ENCODE measurements around the gene NT5E. TPM values are rescaled to one million over a fixed set of nuclear protein-coding genes. Genes with fewer than 3 reads are reported as not detected.
"Not testable (repeated sequence)": the region's sequence is repeated elsewhere in the genome, so short reads cannot be mapped to it uniquely, and the experiment has no call there.

The NT5E gene
- total RNA-seq, 1 donor from 2014 or later: 47.1 TPM

DNA sequence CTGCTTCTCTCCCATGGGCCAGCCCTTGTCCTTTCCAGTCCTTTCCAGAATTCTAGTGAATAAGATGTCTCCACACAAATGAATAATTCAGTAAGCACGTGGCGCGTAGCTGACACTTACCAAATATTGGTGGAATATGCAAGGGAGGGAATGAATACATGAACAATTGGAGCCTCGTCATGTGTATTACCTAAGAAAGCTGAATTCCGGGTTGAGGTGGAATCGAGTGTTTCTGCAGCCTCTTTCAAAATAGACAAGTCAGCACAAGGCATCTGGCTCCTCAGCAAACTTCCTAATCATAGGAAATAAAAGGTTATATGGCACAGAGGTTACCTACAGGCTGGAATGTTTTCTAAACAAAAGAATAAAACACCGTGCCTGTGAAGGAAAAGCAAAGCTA lies 47.0 kb upstream of the NT5E start:
- Mint-ChIP-seq H3K4me3 (ENCODE audit: unreplicated experiment) (no peak overlapping the region), H3K36me3 (ENCODE audit: low read depth, unreplicated experiment) (no peaks in the 10 kb centered on the region), H3K9me3 (ENCODE audit: unreplicated experiment) (no peaks in the 10 kb centered on the region), H3K27me3 (ENCODE audit: unreplicated experiment) (peaks cover 5% of the 10 kb centered on the region), H3K27ac (ENCODE audit: unreplicated experiment) (peak overlapping the region; percentile 90), H3K4me1 (ENCODE audit: unreplicated experiment) (peaks cover 45% of the 10 kb centered on the region)
- no peak for DNase-seq (ENCODE audit: low spot score)
- TF ChIP-seq, protein P1, sequence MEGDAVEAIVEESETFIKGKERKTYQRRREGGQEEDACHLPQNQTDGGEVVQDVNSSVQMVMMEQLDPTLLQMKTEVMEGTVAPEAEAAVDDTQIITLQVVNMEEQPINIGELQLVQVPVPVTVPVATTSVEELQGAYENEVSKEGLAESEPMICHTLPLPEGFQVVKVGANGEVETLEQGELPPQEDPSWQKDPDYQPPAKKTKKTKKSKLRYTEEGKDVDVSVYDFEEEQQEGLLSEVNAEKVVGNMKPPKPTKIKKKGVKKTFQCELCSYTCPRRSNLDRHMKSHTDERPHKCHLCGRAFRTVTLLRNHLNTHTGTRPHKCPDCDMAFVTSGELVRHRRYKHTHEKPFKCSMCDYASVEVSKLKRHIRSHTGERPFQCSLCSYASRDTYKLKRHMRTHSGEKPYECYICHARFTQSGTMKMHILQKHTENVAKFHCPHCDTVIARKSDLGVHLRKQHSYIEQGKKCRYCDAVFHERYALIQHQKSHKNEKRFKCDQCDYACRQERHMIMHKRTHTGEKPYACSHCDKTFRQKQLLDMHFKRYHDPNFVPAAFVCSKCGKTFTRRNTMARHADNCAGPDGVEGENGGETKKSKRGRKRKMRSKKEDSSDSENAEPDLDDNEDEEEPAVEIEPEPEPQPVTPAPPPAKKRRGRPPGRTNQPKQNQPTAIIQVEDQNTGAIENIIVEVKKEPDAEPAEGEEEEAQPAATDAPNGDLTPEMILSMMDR (IDR thresholded peaks at IDR 0.05; ENCODE audit: unreplicated experiment): no peak

DNA sequence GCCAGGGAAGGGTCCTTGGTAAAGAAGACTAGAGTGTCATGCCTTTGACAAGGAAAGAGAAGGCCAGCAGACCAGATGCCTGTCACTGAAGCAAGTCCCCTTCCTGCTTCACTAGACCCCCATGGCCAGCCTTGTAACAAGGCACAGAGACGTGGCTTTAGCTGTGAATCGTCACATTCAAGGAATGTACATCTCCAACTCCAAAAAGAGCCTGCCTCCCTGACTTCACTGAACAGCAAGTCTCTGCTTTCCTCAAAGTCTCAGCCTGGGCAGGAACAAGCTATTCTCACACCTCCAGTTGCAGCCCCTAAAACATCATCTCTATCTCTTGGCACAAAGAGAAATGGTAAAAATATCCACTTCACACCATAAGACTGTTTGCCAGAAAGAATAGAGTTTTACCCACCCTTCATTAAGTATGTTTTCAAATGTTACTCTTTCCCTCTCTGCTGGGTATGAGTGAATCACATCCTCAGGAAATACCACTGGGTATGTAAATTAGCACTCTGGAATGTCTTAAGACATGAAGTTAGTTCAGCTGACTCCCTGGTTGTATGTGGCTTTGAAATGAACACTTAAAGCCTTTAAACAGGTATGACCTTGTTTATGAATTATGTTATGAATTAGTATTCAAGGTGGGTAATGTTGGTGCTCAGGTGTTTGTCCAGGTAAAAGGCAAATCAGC lies 46.4 kb upstream of the NT5E start:
- Mint-ChIP-seq H3K27me3 (ENCODE audit: unreplicated experiment) (peaks cover 5% of the 10 kb centered on the region), H3K27ac (ENCODE audit: unreplicated experiment) (peak overlapping the region; percentile 90), H3K4me3 (ENCODE audit: unreplicated experiment) (no peak overlapping the region), H3K36me3 (ENCODE audit: low read depth, unreplicated experiment) (no peaks in the 10 kb centered on the region), H3K4me1 (ENCODE audit: unreplicated experiment) (peaks cover 45% of the 10 kb centered on the region), H3K9me3 (ENCODE audit: unreplicated experiment) (no peaks in the 10 kb centered on the region)
- no peak for DNase-seq (ENCODE audit: low spot score)
- TF ChIP-seq, protein P1 (IDR thresholded peaks at IDR 0.05; ENCODE audit: unreplicated experiment): no peak

DNA sequence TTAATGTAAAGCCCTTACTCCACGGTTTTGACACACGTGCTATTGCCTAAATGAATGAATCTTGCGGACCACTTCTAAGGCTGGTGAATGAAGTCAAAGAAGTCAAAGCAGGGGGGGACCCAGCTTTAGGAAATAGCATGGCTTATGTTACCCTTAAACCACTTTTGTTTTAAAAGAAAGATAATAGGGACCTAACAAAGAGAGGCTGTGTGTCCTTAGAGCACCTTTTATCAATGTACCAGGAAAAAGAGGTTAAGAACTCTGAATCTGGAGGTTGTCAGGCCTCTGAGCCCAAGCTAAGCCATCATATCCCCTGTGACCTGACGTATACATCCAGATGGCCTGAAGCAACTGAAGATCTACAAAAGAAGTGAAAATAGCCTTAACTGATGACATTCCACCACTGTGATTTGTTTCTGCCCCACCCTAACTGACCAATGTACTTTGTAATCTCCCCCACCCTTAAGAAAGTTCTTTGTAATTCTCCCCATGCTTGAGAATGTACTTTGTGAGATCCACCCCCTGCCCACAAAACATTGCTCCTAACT lies 45.8 kb upstream of the NT5E start:
- H3K27ac Mint-ChIP-seq (ENCODE audit: unreplicated experiment): peak overlapping the region; percentile 74
- H3K9me3 Mint-ChIP-seq (ENCODE audit: unreplicated experiment); DNase-seq (ENCODE audit: low spot score); H3K4me3 Mint-ChIP-seq (ENCODE audit: unreplicated experiment); H3K27me3 Mint-ChIP-seq (ENCODE audit: unreplicated experiment); H3K36me3 Mint-ChIP-seq (ENCODE audit: low read depth, unreplicated experiment): not testable (repeated sequence)
- H3K4me1 Mint-ChIP-seq (ENCODE audit: unreplicated experiment): peaks cover 45% of the 10 kb centered on the region

DNA sequence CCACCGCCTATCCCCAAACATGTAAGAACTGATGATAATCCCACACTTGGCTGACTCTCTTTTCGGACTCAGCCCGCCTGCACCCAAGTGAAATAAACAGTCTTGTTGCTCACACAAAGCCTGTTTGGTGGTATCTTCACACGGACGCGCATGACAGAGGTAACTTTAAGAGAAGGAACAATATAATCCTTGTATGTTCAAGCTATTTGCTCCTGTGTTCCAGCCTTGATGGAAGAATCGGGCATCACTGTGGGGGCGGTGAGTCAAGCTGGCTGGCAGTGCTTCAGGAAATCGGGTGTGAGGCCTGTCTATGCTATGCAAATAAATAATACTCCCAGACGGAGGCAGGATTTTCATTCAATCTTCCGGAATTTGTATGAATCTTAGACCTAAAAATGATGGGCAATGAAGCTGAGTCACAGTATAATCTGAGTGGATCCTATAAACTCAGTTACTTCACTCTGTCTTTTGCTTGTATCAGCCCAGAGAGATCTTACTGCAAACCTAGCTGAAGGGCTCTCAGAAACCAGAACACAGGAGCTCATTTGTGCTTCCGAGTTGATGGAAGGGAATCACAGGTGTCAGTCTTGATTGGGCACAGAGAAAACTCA lies 45.2 kb upstream of the NT5E start:
- no peak for DNase-seq (ENCODE audit: low spot score)
- no peak overlapping the region for H3K4me3 Mint-ChIP-seq (ENCODE audit: unreplicated experiment)
- peaks cover 45% of the 10 kb centered on the region for H3K4me1 Mint-ChIP-seq (ENCODE audit: unreplicated experiment)
- H3K27me3 Mint-ChIP-seq (ENCODE audit: unreplicated experiment): peaks cover 3% of the 10 kb centered on the region
- H3K27ac Mint-ChIP-seq (ENCODE audit: unreplicated experiment): peak overlapping the region; percentile 74
- no peaks in the 10 kb centered on the region for H3K36me3 Mint-ChIP-seq (ENCODE audit: low read depth, unreplicated experiment)
- H3K9me3 Mint-ChIP-seq (ENCODE audit: unreplicated experiment): no peaks in the 10 kb centered on the region
- TF ChIP-seq, protein P1 (IDR thresholded peaks at IDR 0.05; ENCODE audit: unreplicated experiment): no peak

DNA sequence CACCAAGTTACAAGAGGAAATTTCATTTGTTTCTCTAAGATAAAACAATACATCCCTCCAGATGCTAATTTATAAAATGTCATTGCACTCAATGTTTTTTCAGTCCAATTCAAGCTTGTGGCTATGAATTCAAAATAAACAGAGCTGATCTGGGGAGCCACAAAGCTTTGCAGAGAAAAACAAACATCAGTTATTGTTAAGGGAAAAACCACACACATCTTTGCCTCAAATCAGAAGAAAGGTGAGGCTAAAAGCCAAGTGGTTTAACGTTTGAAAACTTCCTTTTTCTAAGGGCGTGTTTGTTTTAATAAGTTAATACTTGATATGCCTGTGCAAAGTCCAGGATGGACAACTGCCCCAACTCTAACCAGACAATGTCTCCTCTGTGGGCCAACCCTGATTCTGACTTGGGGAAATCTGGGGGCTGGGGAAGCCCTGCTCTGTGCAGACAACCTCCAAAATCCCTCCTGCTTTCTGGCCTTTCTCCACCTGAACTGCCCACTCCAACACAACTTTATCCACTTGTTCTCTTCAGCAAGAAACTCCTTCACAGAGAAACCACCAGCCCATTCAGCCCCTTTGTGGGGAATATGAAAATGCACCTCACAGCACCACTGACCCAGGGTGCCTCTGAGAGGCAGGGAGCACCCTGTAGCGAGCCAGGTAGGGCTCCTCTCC lies 44.6 kb upstream of the NT5E start:
- Mint-ChIP-seq H3K9me3 (ENCODE audit: unreplicated experiment) (no peaks in the 10 kb centered on the region), H3K4me3 (ENCODE audit: unreplicated experiment) (no peak overlapping the region), H3K27ac (ENCODE audit: unreplicated experiment) (peak overlapping the region; percentile 11), H3K4me1 (ENCODE audit: unreplicated experiment) (peaks cover 45% of the 10 kb centered on the region), H3K36me3 (ENCODE audit: low read depth, unreplicated experiment) (no peaks in the 10 kb centered on the region), H3K27me3 (ENCODE audit: unreplicated experiment) (peaks cover 3% of the 10 kb centered on the region)
- DNase-seq (ENCODE audit: low spot score): no peak
- TF ChIP-seq, protein P1 (IDR thresholded peaks at IDR 0.05; ENCODE audit: unreplicated experiment): no peak
